ENCODE measurements around the gene ZMYND8. TPM values are rescaled to one million over a fixed set of nuclear protein-coding genes. Genes with fewer than 3 reads are reported as not detected.
A peak's percentile ranks its signal among the peaks of the same experiment; 100 is the strongest.

The ZMYND8 gene
- total and polyA plus RNA-seq, 2 donors (not counting 1 experiment from before 2014, with no cell fraction given) = 12.6 to 13.0 TPM

DNA sequence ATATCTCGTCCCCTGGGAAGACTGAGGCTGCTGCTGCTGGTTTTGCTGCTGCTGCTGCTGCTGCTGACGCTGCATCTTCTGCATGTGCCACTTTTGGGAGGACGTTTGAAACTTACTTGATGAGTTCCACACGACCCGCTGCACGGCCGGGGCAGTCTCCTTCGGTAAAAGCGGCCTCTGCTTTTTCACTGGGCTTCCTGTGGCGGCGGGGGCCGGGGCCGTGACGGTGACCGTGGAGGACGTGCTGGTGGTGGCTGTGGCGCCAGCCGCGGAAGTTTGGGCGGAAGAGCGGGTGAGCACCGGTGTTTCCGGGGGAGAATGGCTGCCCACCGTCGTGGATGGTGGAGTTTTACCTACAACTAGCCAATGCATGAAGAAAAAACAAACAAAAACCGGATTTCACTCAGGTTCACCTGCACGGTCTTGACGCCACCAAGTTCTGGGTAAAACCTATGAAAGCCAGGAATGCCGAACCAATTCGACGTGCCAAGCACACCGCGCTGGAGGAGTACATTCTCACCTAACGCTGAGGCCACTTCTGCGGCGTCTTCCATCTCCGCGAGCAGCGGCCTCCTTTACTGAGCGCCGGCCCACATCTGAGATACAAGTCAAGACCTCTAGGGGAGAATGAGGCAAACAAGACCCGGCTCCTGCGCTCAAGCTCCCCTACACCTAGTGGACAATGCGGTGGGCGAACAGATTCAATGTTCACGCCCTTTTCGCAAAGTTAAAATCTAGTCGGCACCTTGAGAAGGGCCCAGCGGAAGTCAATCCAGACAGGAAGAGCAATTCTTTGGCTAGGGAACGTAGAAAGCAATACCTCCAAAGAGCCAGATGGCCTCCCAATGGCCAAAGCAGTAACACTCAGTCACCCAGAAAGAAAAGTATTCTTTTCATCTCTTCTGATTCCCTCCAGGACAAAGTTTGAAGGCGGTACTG lies 117.5 kb downstream of the ZMYND8 start:
- no peak overlapping the region for H2AFZ ChIP-seq (ENCODE audit: low read length)
- TF ChIP-seq, protein P1, sequence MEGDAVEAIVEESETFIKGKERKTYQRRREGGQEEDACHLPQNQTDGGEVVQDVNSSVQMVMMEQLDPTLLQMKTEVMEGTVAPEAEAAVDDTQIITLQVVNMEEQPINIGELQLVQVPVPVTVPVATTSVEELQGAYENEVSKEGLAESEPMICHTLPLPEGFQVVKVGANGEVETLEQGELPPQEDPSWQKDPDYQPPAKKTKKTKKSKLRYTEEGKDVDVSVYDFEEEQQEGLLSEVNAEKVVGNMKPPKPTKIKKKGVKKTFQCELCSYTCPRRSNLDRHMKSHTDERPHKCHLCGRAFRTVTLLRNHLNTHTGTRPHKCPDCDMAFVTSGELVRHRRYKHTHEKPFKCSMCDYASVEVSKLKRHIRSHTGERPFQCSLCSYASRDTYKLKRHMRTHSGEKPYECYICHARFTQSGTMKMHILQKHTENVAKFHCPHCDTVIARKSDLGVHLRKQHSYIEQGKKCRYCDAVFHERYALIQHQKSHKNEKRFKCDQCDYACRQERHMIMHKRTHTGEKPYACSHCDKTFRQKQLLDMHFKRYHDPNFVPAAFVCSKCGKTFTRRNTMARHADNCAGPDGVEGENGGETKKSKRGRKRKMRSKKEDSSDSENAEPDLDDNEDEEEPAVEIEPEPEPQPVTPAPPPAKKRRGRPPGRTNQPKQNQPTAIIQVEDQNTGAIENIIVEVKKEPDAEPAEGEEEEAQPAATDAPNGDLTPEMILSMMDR (conservative IDR thresholded peaks at IDR 0.05 in 1 of 2, IDR thresholded peaks at IDR 0.05 in 1 of 2; ENCODE audit: low read depth in 1 of 2, low read length in 2 of 2) = no peak
- TF ChIP-seq EZH2 (IDR thresholded peaks at IDR 0.05; ENCODE audit: low read length, missing control alignments) = no peak
- no peak overlapping the region for H3K4me2 ChIP-seq (ENCODE audit: extremely low read depth, insufficient read depth, low read length)
- no peaks in the 10 kb centered on the region for H3K4me1 ChIP-seq (ENCODE audit: control insufficient read depth, extremely low read depth, insufficient read depth, low read length)
- H3K36me3 ChIP-seq (ENCODE audit: control insufficient read depth, insufficient read depth, low read length) = peaks cover 15% of the 10 kb centered on the region
- no peaks in the 10 kb centered on the region for H3K27me3 ChIP-seq (ENCODE audit: control insufficient read depth, insufficient read depth, low read length)
- DNase-seq (ENCODE audit: low read depth in 2 of 2) = no peak
- H3K27ac ChIP-seq (ENCODE audit: insufficient read depth, low read length) = no peak overlapping the region
- no peak overlapping the region for H3K9ac ChIP-seq (ENCODE audit: insufficient read depth, low read length)
- no peaks in the 10 kb centered on the region for H4K20me1 ChIP-seq (ENCODE audit: control insufficient read depth, extremely low read depth, insufficient read depth, low read length)
- no peak overlapping the region for H3K4me3 ChIP-seq (replicated peaks in 1 of 4; ENCODE audit: control extremely low read depth in 1 of 4, insufficient read depth in 1 of 4, low read depth in 3 of 4, low read length in 4 of 4)
- H3K79me2 ChIP-seq (ENCODE audit: control insufficient read depth, insufficient read depth, low read length) = no peaks in the 10 kb centered on the region
- no peaks in the 10 kb centered on the region for H3K9me3 ChIP-seq (ENCODE audit: control insufficient read depth, insufficient read depth, low read depth, low read length)

DNA sequence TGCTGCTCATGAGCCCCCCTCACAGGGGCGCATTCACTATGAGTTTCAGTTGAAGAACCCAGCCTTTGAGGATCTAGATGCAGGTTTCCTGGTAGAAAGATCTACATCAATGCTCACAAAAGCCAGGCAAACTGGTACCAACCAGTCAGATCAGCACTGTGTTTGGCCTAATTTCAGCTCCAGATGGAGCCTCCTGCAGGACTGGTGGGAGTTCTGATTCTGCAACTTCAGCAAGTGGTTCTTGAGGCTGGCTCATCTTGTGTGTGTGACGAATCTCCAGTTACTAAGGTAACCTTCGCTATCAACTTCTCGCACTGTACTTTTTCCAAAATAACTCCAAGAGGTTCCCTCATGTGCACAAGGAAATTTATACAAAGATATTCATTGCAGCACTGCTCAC lies 118.8 kb downstream of the ZMYND8 start:
- TF ChIP-seq EZH2 (IDR thresholded peaks at IDR 0.05; ENCODE audit: low read length, missing control alignments) = no peak
- Histone ChIP-seq H3K27ac (ENCODE audit: insufficient read depth, low read length) (no peak overlapping the region), H3K4me3 (replicated peaks in 1 of 4; ENCODE audit: control extremely low read depth in 1 of 4, insufficient read depth in 1 of 4, low read depth in 3 of 4, low read length in 4 of 4) (no peak overlapping the region), H3K4me1 (ENCODE audit: control insufficient read depth, extremely low read depth, insufficient read depth, low read length) (no peaks in the 10 kb centered on the region), H2AFZ (ENCODE audit: low read length) (no peak overlapping the region), H3K79me2 (ENCODE audit: control insufficient read depth, insufficient read depth, low read length) (no peaks in the 10 kb centered on the region), H3K4me2 (ENCODE audit: extremely low read depth, insufficient read depth, low read length) (no peak overlapping the region), H4K20me1 (ENCODE audit: control insufficient read depth, extremely low read depth, insufficient read depth, low read length) (no peaks in the 10 kb centered on the region), H3K36me3 (ENCODE audit: control insufficient read depth, insufficient read depth, low read length) (peaks cover 18% of the 10 kb centered on the region), H3K9ac (ENCODE audit: insufficient read depth, low read length) (no peak overlapping the region), H3K9me3 (ENCODE audit: control insufficient read depth, insufficient read depth, low read depth, low read length) (no peaks in the 10 kb centered on the region), H3K27me3 (ENCODE audit: control insufficient read depth, insufficient read depth, low read length) (no peaks in the 10 kb centered on the region)
- peak in 1 of 2 donors; percentile 15 for DNase-seq (ENCODE audit: low read depth in 2 of 2)

DNA sequence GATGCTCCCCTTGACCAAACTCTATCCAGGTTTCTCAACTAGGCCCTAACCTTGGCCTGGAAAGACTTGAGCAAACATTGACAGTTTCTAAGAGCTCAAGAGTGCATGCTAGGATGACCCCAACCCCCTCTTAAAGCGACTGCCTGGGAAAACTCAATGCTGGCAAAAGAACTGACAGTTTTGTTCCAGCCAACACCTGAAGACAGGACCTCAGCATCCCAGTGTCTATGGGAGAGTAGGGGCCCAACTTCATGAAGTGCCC lies 119.9 kb downstream of the ZMYND8 start:
- H3K27ac ChIP-seq (ENCODE audit: insufficient read depth, low read length) = no peak overlapping the region
- H3K36me3 ChIP-seq (ENCODE audit: control insufficient read depth, insufficient read depth, low read length) = peaks cover 18% of the 10 kb centered on the region
- no peak overlapping the region for H2AFZ ChIP-seq (ENCODE audit: low read length)
- no peaks in the 10 kb centered on the region for H3K9me3 ChIP-seq (ENCODE audit: control insufficient read depth, insufficient read depth, low read depth, low read length)
- no peaks in the 10 kb centered on the region for H3K79me2 ChIP-seq (ENCODE audit: control insufficient read depth, insufficient read depth, low read length)
- no peaks in the 10 kb centered on the region for H3K4me1 ChIP-seq (ENCODE audit: control insufficient read depth, extremely low read depth, insufficient read depth, low read length)
- TF ChIP-seq EZH2 (IDR thresholded peaks at IDR 0.05; ENCODE audit: low read length, missing control alignments) = no peak
- TF ChIP-seq, protein P1 (conservative IDR thresholded peaks at IDR 0.05 in 1 of 2, IDR thresholded peaks at IDR 0.05 in 1 of 2; ENCODE audit: low read depth in 1 of 2, low read length in 2 of 2) = no peak
- no peak overlapping the region for H3K4me3 ChIP-seq (replicated peaks in 1 of 4; ENCODE audit: control extremely low read depth in 1 of 4, insufficient read depth in 1 of 4, low read depth in 3 of 4, low read length in 4 of 4)
- H3K9ac ChIP-seq (ENCODE audit: insufficient read depth, low read length) = no peak overlapping the region
- no peak overlapping the region for H3K4me2 ChIP-seq (ENCODE audit: extremely low read depth, insufficient read depth, low read length)
- DNase-seq (ENCODE audit: low read depth in 2 of 2) = no peak
- no peaks in the 10 kb centered on the region for H3K27me3 ChIP-seq (ENCODE audit: control insufficient read depth, insufficient read depth, low read length)
- no peaks in the 10 kb centered on the region for H4K20me1 ChIP-seq (ENCODE audit: control insufficient read depth, extremely low read depth, insufficient read depth, low read length)
